ENCODE data around the gene MINDY4. TPM values are rescaled to one million over a fixed set of nuclear protein-coding genes. Genes with fewer than 3 reads are reported as not detected.
A peak's percentile ranks its signal among the peaks of the same experiment; 100 is the strongest.

MINDY4 gene
- polyA plus RNA-seq, 2 donors: 1.3 to 1.4 TPM

- no peaks in the 10 kb centered on the region for H3K36me3 ChIP-seq (ENCODE audit: control insufficient read depth in 2 of 2, insufficient read depth in 2 of 2, low read length in 1 of 2)
- no peaks in the 10 kb centered on the region for H3K27me3 ChIP-seq (ENCODE audit: control insufficient read depth in 1 of 2, insufficient read depth in 2 of 2, low read length in 2 of 2)
- H3K4me1 ChIP-seq (ENCODE audit: control insufficient read depth in 2 of 2, insufficient read depth in 2 of 2, low read length in 1 of 2): peaks cover 4 to 7% of the 10 kb centered on the region in 2 donors
- H3K4me3 ChIP-seq (ENCODE audit: low read depth in 1 of 2, low read length in 2 of 2): no peak overlapping the region
- H3K27ac ChIP-seq (ENCODE audit: low read depth in 2 of 2, low read length in 1 of 2): peak overlapping the region in 1 of 2 donors; percentile 26
- WGBS, 2 donors: 42 to 44% methylated on average over 10 of the region's 10 CpGs
- no peaks in the 10 kb centered on the region for H3K9me3 ChIP-seq (ENCODE audit: control insufficient read depth in 2 of 2, insufficient read depth in 1 of 2, low read depth in 1 of 2, low read length in 1 of 2)
Measured at GRCh38 chr7:30887464-30887872, 116.3 kb downstream of the MINDY4 start.

- Histone ChIP-seq H3K4me1 (ENCODE audit: control insufficient read depth in 2 of 2, insufficient read depth in 2 of 2, low read length in 1 of 2) (peaks cover 4 to 7% of the 10 kb centered on the region in 2 donors), H3K4me3 (ENCODE audit: low read depth in 1 of 2, low read length in 2 of 2) (no peak overlapping the region), H3K9me3 (ENCODE audit: control insufficient read depth in 2 of 2, insufficient read depth in 1 of 2, low read depth in 1 of 2, low read length in 1 of 2) (no peaks in the 10 kb centered on the region), H3K27ac (ENCODE audit: low read depth in 2 of 2, low read length in 1 of 2) (peak overlapping the region in 1 of 2 donors; percentile 27), H3K27me3 (ENCODE audit: control insufficient read depth in 1 of 2, insufficient read depth in 2 of 2, low read length in 2 of 2) (no peaks in the 10 kb centered on the region), H3K36me3 (ENCODE audit: control insufficient read depth in 2 of 2, insufficient read depth in 2 of 2, low read length in 1 of 2) (no peaks in the 10 kb centered on the region)
- WGBS, 2 donors: 46 to 51% methylated on average over 3 of the region's 3 CpGs
Measured at GRCh38 chr7:30888747-30889146, 117.5 kb downstream of the MINDY4 start.

DNA sequence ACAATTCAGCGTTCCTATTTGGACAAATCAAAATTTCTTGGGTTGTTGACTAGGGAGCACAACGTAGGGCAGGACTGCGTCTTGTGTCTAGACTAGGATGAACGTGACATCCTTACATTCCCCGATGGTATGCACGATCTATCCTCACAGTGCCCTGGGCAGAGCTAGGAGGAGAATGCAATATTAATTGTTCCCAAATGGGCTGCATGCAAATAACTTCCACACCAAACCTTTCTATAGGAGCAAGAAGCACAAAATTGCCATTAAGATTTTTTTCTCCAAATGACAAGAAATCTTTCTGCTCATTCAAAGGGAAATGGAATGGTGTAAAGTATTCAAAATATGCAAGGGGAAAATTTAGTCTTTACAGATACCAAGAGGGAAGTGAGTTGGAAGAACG, 119.0 kb downstream of the MINDY4 start:
- H3K4me1 ChIP-seq (ENCODE audit: control insufficient read depth in 2 of 2, insufficient read depth in 2 of 2, low read length in 1 of 2): peaks cover 6 to 7% of the 10 kb centered on the region in 2 donors
- no peak overlapping the region for H3K27ac ChIP-seq (ENCODE audit: low read depth in 2 of 2, low read length in 1 of 2)
- no peaks in the 10 kb centered on the region for H3K36me3 ChIP-seq (ENCODE audit: control insufficient read depth in 2 of 2, insufficient read depth in 2 of 2, low read length in 1 of 2)
- no peaks in the 10 kb centered on the region for H3K27me3 ChIP-seq (ENCODE audit: control insufficient read depth in 1 of 2, insufficient read depth in 2 of 2, low read length in 2 of 2)
- WGBS, 2 donors: 96 to 97% methylated on average over 7 of the region's 7 CpGs
- no peak overlapping the region for H3K4me3 ChIP-seq (ENCODE audit: low read depth in 1 of 2, low read length in 2 of 2)
- H3K9me3 ChIP-seq (ENCODE audit: control insufficient read depth in 2 of 2, insufficient read depth in 1 of 2, low read depth in 1 of 2, low read length in 1 of 2): no peaks in the 10 kb centered on the region

DNA sequence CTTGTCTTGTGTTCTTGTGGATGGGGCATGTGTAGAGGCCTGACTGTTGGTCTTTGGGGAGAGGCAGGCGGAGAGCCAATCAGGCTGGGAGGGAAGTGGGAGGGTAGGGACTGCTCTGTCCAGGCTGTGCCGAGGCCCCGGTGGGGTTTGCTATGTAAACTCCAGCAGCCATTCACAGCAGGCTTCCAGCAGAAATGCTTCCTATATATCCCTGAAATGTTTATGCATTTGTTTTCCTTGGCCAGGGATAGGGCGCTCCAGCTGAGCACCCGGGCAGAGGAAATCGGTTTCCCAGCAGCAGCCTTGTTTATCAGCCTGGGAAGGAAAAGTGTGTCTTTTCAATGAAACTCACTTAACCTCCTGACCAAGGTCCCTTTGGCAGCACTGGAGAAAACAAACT, 122.1 kb downstream of the MINDY4 start:
- no peak overlapping the region for H3K4me3 ChIP-seq (ENCODE audit: low read depth in 1 of 2, low read length in 2 of 2)
- H3K9me3 ChIP-seq (ENCODE audit: control insufficient read depth in 2 of 2, insufficient read depth in 1 of 2, low read depth in 1 of 2, low read length in 1 of 2): no peaks in the 10 kb centered on the region
- no peaks in the 10 kb centered on the region for H3K36me3 ChIP-seq (ENCODE audit: control insufficient read depth in 2 of 2, insufficient read depth in 2 of 2, low read length in 1 of 2)
- peaks cover 0 to 12% of the 10 kb centered on the region in 2 donors for H3K4me1 ChIP-seq (ENCODE audit: control insufficient read depth in 2 of 2, insufficient read depth in 2 of 2, low read length in 1 of 2)
- WGBS, 2 donors: 43 to 59% methylated on average over 6 of the region's 6 CpGs
- peak overlapping the region in 1 of 2 donors; percentile 24 for H3K27ac ChIP-seq (ENCODE audit: low read depth in 2 of 2, low read length in 1 of 2)
- no peaks in the 10 kb centered on the region for H3K27me3 ChIP-seq (ENCODE audit: control insufficient read depth in 1 of 2, insufficient read depth in 2 of 2, low read length in 2 of 2)

GRCh38 chr7:30894009-30894408, 122.8 kb downstream of the MINDY4 start:
- WGBS, 2 donors: 58 to 67% methylated on average over 1 of the region's 1 CpG
- peaks cover 0 to 12% of the 10 kb centered on the region in 2 donors for H3K4me1 ChIP-seq (ENCODE audit: control insufficient read depth in 2 of 2, insufficient read depth in 2 of 2, low read length in 1 of 2)
- no peaks in the 10 kb centered on the region for H3K36me3 ChIP-seq (ENCODE audit: control insufficient read depth in 2 of 2, insufficient read depth in 2 of 2, low read length in 1 of 2)
- H3K27ac ChIP-seq (ENCODE audit: low read depth in 2 of 2, low read length in 1 of 2): peak overlapping the region; percentile 24 to 42
- H3K27me3 ChIP-seq (ENCODE audit: control insufficient read depth in 1 of 2, insufficient read depth in 2 of 2, low read length in 2 of 2): no peaks in the 10 kb centered on the region
- no peaks in the 10 kb centered on the region for H3K9me3 ChIP-seq (ENCODE audit: control insufficient read depth in 2 of 2, insufficient read depth in 1 of 2, low read depth in 1 of 2, low read length in 1 of 2)
- no peak overlapping the region for H3K4me3 ChIP-seq (ENCODE audit: low read depth in 1 of 2, low read length in 2 of 2)

- Histone ChIP-seq H3K36me3 (ENCODE audit: control insufficient read depth in 2 of 2, insufficient read depth in 2 of 2, low read length in 1 of 2) (no peaks in the 10 kb centered on the region), H3K9me3 (ENCODE audit: control insufficient read depth in 2 of 2, insufficient read depth in 1 of 2, low read depth in 1 of 2, low read length in 1 of 2) (no peaks in the 10 kb centered on the region), H3K4me1 (ENCODE audit: control insufficient read depth in 2 of 2, insufficient read depth in 2 of 2, low read length in 1 of 2) (peaks cover 0 to 12% of the 10 kb centered on the region in 2 donors), H3K27ac (ENCODE audit: low read depth in 2 of 2, low read length in 1 of 2) (no peak overlapping the region), H3K27me3 (ENCODE audit: control insufficient read depth in 1 of 2, insufficient read depth in 2 of 2, low read length in 2 of 2) (no peaks in the 10 kb centered on the region), H3K4me3 (ENCODE audit: low read depth in 1 of 2, low read length in 2 of 2) (no peak overlapping the region)
- WGBS, 2 donors: 88 to 89% methylated on average over 14 of the region's 14 CpGs
Measured at GRCh38 chr7:30894866-30895605, 123.8 kb downstream of the MINDY4 start.

DNA sequence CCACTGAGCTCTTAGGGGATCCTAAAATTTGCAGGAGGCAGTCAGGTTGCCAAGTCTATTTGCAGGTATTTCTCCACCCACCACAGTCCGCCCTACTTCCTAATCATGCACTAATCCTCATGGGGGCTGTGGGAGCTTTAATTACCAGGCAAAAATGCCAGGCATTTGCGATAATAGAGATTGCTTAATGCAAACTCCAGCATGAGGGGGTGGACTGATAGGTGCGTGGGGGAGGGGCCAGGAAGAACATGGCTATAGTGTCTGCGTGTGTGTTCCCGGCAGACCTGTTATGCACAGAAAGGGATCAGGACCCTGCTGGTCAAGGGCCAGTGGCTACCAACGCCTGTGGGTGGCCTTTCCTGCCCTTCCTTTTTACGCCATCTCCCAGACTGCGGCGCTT, 124.8 kb downstream of the MINDY4 start:
- no peaks in the 10 kb centered on the region for H3K36me3 ChIP-seq (ENCODE audit: control insufficient read depth in 2 of 2, insufficient read depth in 2 of 2, low read length in 1 of 2)
- no peak overlapping the region for H3K4me3 ChIP-seq (ENCODE audit: low read depth in 1 of 2, low read length in 2 of 2)
- H3K27ac ChIP-seq (ENCODE audit: low read depth in 2 of 2, low read length in 1 of 2): no peak overlapping the region
- no peaks in the 10 kb centered on the region for H3K27me3 ChIP-seq (ENCODE audit: control insufficient read depth in 1 of 2, insufficient read depth in 2 of 2, low read length in 2 of 2)
- WGBS, 2 donors: 68 to 84% methylated on average over 9 of the region's 9 CpGs
- H3K4me1 ChIP-seq (ENCODE audit: control insufficient read depth in 2 of 2, insufficient read depth in 2 of 2, low read length in 1 of 2): peaks cover 0 to 12% of the 10 kb centered on the region in 2 donors
- no peaks in the 10 kb centered on the region for H3K9me3 ChIP-seq (ENCODE audit: control insufficient read depth in 2 of 2, insufficient read depth in 1 of 2, low read depth in 1 of 2, low read length in 1 of 2)

DNA sequence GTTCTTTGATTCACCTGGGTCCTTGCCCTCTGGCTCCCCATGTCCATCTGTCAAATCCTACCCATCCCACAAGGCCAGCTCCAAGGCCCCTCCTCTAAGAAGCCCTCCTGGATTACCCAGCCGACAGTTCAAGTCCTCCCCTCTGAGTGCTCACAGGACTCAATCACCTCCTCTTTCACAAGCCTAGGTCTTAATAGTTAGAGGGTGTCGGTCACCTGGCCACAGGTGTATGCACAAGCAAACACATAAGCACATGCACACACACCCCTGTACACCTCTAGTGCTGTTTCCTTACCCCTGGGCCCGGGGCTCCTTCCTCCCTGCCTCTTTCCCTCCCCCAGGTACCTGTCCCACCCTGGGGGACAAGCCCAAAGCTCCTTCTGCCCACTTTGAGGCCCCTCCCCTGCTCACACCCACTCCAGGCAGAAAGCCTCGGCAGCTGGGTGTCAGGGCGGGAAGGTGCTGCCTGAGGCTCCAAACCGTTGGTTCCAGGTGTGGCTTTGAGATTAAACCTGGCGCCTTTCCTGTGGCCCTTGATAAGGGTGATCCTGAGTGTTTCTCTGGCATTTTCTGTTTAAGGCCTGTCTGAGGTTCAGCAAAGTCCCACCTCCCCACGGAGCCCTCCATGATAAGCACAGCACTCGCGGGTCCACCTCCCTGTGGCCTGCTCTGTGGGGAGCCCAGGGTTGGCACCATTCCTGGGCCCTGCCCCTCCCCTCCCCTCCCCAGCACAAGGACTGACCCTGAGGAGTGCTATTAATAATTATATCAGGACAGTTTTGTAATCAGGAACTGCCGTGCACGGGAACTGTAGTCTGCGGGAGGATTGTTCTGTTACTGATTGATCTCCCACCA, 125.8 kb downstream of the MINDY4 start:
- Histone ChIP-seq H3K27me3 (ENCODE audit: control insufficient read depth in 1 of 2, insufficient read depth in 2 of 2, low read length in 2 of 2) (no peaks in the 10 kb centered on the region), H3K9me3 (ENCODE audit: control insufficient read depth in 2 of 2, insufficient read depth in 1 of 2, low read depth in 1 of 2, low read length in 1 of 2) (no peaks in the 10 kb centered on the region), H3K36me3 (ENCODE audit: control insufficient read depth in 2 of 2, insufficient read depth in 2 of 2, low read length in 1 of 2) (no peaks in the 10 kb centered on the region), H3K27ac (ENCODE audit: low read depth in 2 of 2, low read length in 1 of 2) (no peak overlapping the region), H3K4me3 (ENCODE audit: low read depth in 1 of 2, low read length in 2 of 2) (no peak overlapping the region), H3K4me1 (ENCODE audit: control insufficient read depth in 2 of 2, insufficient read depth in 2 of 2, low read length in 1 of 2) (peaks cover 0 to 12% of the 10 kb centered on the region in 2 donors)
- WGBS, 2 donors: 33 to 35% methylated on average over 13 of the region's 13 CpGs

DNA sequence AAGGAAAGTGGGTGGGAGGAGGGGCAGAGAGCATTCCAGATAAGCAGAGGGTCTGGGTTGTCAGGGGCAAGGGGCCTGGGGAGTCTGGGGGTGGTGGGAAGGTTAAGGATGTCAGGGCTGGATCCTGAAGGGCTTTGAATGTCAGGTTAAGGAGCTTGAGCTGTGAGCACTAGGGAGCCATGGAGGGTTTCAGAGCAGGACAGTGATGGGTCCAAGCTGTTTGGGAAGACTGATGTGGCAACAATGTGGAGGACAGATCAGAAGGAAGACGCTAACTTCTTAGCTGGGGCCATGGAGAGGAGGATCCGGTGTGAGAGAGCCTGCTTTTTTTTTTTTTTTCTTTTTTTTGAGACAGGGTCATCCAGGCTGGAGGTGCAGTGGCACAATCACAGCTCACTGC, 126.6 kb downstream of the MINDY4 start:
- H3K27ac ChIP-seq (ENCODE audit: low read depth in 2 of 2, low read length in 1 of 2): no peak overlapping the region
- H3K27me3 ChIP-seq (ENCODE audit: control insufficient read depth in 1 of 2, insufficient read depth in 2 of 2, low read length in 2 of 2): no peaks in the 10 kb centered on the region
- no peaks in the 10 kb centered on the region for H3K9me3 ChIP-seq (ENCODE audit: control insufficient read depth in 2 of 2, insufficient read depth in 1 of 2, low read depth in 1 of 2, low read length in 1 of 2)
- peaks cover 0 to 12% of the 10 kb centered on the region in 2 donors for H3K4me1 ChIP-seq (ENCODE audit: control insufficient read depth in 2 of 2, insufficient read depth in 2 of 2, low read length in 1 of 2)
- 64 to 79% methylated on average over 2 of the region's 2 CpGs for WGBS, 2 donors
- H3K4me3 ChIP-seq (ENCODE audit: low read depth in 1 of 2, low read length in 2 of 2): no peak overlapping the region
- H3K36me3 ChIP-seq (ENCODE audit: control insufficient read depth in 2 of 2, insufficient read depth in 2 of 2, low read length in 1 of 2): no peaks in the 10 kb centered on the region

All from esophagus (tissue), 2 donors.